GM10266 (cell line): ENCODE results near the gene TGM5.
"Not testable (repeated sequence)": the region's sequence is repeated elsewhere in the genome, so short reads cannot be mapped to it uniquely, and the experiment has no call there.

Experiments
- DNase-seq: peaks from one replicate; pipeline ENCODE4 v3.0.0; 2012; ENCODE audit errors: extremely low spot score
- TF ChIP-seq, protein P1 (sequence below): IDR thresholded peaks from 2 replicates; pipeline ENCODE4 v1.5.1; 2012; ENCODE audit warnings: mild to moderate bottlenecking, low read depth; ENCODE audit not compliant: control insufficient read depth, insufficient read depth; ENCODE audit errors: missing control alignments

Gene TGM5

DNA sequence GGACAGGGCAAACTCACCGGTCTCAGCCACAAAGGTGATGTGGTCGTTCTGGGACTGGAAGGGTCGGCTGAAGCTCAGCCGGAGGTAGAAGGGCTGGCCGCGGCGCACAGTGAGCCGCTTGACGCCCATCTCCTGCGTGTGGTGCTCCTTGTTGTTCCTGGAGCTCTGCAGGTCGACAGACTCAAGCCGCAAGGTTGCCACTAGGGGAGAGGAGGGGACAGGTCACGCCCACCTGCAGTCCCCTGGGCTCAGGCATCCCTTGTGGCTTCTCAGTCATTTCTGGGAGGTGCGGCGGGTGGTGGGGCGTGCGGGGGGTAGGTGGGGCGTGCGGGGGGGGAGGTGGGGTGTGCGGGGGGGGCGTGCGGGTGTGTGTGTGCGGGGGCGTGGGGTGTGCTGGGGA lies 26.7 kb upstream of the TGM5 start:
- TF ChIP-seq, protein P1, sequence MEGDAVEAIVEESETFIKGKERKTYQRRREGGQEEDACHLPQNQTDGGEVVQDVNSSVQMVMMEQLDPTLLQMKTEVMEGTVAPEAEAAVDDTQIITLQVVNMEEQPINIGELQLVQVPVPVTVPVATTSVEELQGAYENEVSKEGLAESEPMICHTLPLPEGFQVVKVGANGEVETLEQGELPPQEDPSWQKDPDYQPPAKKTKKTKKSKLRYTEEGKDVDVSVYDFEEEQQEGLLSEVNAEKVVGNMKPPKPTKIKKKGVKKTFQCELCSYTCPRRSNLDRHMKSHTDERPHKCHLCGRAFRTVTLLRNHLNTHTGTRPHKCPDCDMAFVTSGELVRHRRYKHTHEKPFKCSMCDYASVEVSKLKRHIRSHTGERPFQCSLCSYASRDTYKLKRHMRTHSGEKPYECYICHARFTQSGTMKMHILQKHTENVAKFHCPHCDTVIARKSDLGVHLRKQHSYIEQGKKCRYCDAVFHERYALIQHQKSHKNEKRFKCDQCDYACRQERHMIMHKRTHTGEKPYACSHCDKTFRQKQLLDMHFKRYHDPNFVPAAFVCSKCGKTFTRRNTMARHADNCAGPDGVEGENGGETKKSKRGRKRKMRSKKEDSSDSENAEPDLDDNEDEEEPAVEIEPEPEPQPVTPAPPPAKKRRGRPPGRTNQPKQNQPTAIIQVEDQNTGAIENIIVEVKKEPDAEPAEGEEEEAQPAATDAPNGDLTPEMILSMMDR, result no peak
- DNase-seq, result no peak

DNA sequence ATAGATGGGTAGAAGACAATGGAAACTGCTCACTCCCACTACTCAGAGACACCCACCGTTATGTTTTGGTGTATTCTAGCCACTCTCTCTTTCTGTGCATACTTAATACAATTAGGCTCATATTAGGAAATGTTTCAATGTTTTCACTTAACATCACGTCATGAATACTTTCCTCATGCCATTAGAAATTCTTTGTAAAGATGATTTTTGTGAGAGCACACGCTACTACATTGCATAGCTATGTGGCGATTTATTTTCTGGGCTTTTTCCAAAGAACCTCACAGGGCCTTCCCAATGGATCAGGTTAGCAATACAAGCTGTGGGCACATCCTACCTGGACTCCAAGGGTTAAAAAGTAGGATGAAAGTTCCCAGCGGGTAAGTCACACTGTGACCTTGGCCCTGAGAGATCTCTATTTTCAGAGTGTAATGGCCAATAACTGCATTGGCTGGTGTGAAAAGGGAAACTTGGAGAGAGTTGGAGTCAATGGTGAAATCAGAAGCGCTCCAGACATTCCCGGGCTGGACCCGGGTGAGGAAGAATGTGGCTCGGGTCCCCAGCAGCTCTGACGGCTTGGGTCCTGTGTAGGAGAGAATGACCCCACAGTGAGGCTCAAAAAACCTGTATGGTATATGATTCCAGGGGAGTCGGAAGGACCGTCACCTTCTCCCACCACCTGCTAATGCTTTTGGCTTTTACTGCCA lies 25.8 kb upstream of the TGM5 start:
- DNase-seq, result no peak
- TF ChIP-seq, protein P1, result no peak

DNA sequence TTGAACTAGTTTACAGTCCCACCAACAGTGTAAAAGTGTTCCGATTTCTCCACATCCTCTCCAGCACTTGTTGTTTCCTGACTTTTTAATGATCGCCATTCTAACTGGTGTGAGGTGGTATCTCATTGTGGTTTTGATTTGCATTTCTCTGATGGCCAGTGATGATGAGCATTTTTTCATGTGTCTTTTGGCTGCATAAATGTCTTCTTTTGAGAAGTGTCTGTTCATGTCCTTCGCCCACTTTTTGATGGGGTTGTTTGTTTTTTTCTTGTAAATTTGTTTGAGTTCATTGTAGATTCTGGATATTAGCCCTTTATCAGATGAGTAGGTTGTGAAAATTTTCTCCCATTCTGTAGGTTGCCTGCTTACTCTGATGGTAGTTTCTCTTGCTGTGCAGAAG lies 22.9 kb upstream of the TGM5 start:
- DNase-seq, result not testable (repeated sequence)

DNA sequence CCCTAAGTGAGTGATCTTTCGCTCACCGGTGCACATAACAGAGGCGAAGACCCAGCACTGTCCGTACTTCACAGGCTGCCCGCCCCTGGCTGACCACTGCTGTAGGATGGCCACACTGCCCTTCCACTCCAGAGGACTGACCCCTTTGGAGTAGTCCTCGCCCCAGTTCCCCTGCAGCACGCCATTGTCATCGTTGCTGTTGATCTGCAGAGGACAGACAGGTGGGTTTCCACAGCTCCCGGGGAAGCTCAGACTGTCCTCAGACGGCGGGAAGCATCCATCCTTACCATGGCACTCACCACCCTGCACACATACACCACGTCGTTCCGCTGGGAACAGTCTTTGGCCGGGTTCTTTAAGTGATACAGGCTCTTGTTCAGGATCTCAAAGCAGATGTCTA lies 20.5 kb upstream of the TGM5 start:
- no peak for DNase-seq
- TF ChIP-seq, protein P1, result no peak

DNA sequence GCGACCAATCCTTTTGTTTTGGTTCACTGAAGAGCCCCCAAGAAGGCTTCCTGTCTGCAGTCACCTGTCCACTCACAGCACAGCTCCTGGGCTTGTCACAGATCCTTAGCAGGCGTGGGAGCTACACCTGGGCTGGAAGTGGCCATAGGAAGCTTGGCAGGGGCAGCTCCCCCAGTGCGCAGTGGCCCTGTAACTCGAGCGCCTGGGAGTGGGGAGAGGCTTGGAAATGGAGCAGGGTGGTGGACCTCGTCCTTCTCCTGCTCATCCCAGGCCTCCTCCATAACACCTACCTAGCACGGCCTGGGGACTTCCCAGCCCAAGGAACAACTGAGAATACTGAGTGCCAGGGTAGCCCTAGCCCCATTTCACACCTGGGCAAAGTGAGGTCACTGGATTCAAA lies 19.3 kb upstream of the TGM5 start:
- TF ChIP-seq, protein P1, result no peak
- no peak for DNase-seq

DNA sequence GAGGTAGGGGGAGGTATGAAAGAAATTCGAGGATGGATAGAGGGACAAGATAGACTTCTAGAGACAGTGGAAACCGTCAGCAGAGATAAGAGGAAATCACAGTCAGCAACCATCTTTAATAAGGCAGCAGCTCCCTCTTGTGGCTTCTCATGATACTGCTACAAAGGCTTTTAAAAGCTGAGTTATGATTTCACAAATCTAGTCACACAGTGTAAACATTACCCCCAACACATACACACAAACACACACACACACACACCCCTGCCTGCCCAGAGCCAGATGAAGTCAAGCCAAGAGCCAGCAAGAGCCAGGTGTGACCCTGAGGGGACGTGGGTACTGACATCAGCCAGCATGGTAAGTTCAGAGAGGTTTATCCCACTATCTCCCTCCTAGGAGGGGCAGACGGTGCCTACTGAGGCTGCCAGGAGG lies 18.9 kb upstream of the TGM5 start:
- TF ChIP-seq, protein P1, result peak; percentile 82
- peak; percentile 84 for DNase-seq

DNA sequence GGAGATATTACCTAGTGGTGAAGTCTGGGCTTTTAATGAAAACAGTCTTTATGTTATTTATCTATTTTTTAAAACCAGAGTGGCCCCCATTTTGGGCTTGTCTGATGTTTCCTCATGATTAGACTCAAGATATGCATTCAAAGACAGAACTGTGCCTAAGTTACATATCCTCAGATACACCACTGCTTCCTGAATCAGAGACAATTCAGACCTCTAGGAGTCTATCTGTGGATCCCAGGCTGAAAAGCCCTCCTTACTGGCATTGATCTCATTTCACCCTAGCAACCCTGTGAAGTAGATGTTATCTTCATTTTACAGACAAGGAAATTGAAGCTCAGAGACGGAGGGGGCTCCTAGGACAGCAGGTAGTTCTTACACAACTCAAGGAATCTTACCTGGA lies 16.8 kb upstream of the TGM5 start:
- TF ChIP-seq, protein P1, result no peak
- DNase-seq, result no peak
